NCI-H460 (cell line): Measurements from ENCODE around the gene GALNT14. TPM values are rescaled to one million over a fixed set of nuclear protein-coding genes. Genes with fewer than 3 reads are reported as not detected.

ENCODE experiments used
- DNase-seq: peaks from one replicate; pipeline ENCODE4 v3.0.0-alpha.2; 2016; ENCODE audit warnings: low read depth; ENCODE audit errors: extremely low read depth
- total RNA-seq: library from RNA; depleted of rRNA; stranded (reverse); fragments of >200 nt; shearing (Covaris generic); gene quantifications from 2 replicates; pipeline ENCODE4 v1.2.3, GENCODE V29; 2014

Gene GALNT14
- total RNA-seq, 1 experiment from 2014 or later, result 21.8 TPM

DNA sequence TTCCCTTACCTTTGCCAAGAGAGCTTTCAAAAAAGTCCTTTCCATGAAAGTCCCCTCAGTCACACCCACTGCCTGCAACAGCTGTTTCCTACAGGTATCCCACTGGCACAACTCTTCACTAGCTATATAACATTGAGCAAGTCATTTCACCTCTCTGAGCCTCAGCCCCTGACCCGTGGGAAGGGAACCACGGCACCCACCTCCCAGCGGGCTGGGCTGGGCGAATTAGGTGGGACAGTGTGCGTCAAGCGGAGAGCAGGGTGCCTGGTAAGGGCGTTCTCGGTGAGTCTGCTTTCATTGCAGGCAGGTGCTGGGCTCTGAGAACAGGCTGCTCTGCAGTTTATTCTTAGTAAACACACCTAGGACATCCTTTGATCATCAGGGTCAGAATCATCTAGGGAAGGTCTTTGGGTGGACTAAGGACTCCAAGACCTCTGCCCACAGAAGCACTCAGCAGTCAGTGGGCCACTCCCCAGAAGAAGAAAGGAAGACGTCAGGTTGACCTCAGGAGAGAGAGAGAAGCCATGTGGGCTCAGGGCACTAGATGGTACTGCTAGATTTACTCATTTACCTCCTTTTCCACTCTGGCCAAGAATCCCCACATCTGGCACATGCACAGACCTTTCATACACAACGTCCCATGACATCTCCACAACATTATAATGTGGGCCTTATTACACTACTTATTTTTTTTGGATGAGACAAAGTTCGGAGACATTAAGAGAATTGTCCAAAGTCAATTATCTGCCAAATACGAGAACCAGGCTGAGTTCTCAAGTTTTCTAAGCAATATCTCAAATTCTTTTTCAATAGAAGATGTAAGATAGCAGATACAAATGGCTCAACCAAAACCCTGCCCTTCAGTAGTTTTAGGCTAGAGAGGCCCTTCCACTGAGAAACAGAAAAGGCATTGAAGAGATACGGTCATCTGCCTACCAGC, 79.9 kb downstream of the GALNT14 start:
- no peak for DNase-seq

DNA sequence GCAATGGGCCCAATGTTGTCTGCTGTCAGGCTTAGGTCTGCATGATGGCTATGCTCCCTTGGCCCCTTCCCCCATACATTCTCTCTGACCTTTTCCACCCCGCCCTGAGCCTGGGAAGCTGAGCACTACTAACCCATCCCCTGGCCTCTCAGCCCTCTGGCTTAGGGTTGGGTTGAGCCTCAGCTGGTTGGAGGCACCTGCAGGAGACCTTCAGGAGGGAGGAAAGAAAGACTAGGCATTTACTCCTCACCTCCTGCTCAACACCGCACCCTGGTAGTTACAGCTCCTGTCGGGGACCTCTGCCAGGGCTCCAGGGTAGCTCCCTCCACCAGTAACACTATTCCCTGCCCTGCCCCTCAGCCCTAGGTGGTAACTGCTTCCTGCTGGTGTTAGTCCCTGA, 80.5 kb downstream of the GALNT14 start:
- no peak for DNase-seq

DNA sequence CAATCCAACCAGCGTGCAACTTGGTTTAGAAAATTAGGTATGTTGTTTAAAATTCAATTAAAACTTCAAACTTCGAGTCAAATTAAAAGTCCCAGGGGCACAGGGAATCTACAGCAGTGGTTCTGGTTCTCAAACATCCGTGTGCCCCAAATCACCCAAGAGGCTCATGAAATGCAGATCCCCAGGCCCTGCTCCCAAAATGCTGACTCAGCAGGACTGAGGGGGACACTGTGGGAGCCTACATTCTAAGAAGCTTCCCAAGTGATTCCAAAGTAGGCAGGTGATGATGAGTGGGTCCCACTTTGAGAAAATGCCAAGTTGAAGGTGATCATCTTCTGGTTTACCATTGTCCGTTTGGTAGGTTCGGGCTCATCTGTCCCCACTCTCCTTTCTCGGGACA, 82.3 kb downstream of the GALNT14 start:
- DNase-seq, result no peak

DNA sequence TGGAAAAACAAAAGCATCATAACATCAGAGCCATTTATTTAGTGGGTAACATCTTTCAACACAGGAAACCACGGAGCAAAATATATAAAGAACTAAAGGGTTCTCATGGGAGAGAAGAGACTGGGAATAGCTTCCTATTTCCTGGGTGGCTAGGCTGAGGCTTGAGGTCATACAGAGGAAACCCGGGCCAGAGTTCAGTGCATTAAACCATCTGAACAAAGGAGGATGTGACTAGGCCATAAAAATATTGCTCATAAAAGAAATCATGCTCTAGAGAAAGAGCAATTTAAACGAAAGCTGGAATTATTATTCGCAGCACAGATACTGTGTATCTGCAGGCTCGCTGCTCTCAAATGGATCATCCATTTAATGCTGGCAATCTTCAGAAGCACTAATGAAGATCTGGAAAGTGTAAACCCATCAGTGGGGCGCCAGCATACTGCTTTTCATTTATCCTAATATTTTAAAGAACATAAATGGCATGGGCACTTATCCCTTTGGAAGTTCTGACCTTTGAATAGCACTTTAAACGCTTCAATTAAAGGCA, 83.3 kb downstream of the GALNT14 start:
- no peak for DNase-seq

DNA sequence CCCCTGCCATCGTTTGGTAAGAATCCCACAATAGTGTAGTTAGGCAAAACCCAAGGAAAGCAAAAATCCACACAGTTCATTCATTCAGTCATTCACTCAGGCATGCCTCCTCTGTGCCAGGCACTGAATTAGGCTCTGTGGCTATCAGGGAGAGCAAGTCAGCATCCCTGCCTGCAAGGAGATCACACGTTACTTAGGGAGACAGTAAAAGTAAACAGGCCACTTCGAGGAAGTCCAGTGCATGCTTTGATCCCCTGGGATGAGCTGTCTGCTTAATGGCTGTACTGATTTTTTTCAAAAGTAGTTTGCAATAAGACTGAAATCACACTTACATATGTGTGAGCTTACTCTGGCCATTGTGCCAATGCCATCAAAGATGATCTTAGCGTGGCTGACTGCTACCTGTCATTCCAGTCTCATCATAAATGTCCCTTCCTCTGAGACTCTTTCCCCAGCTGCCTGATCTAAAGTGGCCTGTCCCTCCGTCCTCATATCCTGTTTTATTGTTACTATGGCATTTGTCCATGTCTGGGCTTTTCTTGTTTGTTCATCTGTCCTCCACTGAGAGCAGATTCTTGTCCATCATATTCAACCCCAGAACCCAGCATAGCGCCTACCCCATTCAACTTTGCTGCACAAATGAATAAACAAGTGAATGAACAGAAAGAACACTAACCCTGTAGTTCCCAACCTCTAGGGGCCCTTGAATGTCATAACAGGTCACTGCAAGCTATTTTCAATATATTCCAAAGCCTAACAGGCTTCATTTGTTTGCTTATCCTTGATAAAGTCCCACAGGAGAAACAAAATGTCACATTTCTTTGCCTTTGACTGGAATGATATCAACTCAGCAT, 84.1 kb downstream of the GALNT14 start:
- no peak for DNase-seq

DNA sequence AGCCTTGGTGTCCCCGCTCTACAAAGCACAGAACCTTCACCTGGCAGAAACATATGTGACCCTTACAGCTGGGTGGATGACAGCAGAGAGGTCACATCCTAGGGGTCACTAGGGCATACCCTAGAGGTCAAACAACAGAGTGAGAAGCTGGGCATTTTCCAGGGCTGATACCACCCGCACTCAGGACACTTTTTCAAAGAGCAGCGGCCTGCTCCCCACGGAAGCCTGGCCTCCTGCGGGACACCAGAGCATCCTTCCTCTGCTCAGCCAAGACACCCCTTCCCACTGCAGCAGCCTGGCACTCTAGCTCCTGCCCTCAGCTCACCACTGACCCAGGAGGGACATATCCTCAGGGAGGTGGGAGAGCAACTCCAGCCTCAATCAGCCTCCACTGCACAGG, 86.0 kb downstream of the GALNT14 start:
- no peak for DNase-seq

DNA sequence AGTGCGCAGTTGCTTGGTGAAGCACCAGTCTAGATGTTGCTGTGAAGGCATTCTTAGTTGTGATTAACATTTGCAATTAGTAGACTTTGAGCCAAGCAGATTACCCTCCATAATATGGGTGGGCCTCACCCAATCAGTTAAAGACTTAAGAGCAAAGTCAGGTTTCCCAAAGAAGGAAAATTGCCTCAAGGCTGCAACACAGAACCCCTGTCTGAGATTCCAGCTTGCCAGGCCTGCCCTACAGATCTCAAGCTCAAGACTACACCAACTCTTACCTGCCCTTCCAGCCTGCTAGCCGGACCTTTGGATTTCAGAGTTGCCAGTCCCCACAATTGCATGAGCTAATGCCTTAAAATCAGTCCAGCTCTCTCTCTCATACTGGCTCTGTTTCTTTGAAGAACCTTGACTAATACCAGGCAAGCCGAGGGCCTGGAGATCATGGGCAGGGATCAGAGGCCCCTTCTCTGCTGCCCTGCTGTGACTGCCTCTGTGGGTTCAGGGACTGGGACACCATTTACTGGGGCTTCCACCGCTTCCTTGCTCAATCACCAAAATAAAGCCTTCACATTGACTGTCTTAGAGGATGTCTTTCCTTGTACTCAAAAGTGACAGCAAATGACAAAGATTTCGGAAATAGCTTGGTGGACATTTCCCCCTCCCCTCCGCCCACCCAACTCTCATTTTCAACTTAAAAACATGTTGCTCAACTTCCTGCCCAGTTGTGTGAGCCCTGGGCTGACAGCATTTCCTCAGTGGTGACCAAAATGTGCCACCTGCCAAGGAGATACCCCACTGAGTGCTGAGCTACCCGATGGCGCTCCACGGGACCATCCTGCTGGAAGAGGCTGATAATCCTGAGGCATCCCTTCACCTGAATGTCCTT, 86.7 kb downstream of the GALNT14 start:
- no peak for DNase-seq

DNA sequence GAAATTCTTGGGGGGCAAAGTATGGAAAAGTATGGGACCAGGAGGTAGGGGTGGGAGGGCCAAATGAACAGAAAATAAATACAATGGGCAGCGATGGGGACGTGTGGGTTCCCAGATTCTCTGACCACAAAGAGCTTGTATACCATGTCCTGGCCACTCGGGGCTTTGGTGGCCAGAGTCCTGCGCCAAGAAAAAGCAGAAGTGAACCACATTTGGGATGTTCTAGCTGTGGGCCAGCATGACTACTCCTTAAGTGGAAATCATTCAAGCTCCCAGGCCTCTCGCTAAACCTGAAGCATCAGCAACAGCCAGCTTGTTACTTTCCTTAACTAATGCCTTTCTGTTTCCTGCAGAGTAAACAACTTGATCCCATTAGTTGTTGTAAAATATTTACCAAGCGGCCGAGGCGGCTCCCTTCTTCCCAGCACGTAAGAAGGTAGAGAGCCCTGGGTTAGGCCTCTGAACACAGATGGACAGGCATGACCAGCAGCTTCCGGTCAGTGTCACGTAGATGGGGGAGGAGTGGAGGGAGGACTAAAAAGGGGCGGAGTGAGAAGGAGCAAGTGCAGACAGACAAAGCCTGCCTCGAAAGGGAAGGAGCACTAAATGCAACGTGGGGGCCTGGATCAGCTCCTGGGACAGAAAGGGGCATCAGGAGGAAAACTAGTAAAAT, 88.2 kb downstream of the GALNT14 start:
- no peak for DNase-seq

DNA sequence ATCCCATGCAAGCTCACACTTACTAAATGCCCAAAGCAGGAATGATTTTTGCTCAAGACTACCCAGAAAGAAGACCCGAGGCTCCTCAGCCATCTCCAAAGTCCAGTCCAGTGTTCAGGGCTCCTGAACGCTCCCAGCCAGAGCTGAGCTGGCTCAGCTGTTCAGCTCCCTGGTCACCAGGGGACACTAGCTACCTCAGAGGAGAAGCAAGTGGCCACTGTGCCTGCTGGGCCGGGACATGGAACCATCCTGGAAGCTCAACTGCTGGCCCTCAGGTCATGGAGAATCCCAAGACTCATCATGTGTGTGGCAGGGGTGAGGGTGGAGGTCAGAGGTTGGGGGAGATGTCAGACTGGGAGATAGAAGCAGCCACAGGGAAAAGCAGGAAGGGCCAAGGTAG, 89.0 kb downstream of the GALNT14 start:
- no peak for DNase-seq

DNA sequence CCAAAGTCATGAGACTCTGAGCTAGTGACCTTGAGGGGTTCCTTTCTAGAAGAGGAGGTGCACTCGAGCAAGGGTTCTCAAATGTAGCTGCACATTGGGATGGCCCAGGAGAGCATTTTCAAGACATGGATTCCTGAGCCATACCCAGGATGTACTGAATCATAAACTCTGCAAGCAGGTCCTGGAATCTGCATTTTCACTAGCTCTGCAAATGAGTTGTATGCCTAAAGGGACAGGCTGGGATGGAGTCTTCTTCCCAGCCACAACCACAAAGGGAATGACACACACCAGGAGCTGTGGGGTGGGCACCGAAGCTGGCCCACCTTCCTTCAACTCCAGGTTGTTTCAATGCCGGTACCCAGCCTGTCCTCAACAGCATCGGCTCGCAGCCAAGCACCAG, 90.6 kb downstream of the GALNT14 start:
- DNase-seq, result no peak

DNA sequence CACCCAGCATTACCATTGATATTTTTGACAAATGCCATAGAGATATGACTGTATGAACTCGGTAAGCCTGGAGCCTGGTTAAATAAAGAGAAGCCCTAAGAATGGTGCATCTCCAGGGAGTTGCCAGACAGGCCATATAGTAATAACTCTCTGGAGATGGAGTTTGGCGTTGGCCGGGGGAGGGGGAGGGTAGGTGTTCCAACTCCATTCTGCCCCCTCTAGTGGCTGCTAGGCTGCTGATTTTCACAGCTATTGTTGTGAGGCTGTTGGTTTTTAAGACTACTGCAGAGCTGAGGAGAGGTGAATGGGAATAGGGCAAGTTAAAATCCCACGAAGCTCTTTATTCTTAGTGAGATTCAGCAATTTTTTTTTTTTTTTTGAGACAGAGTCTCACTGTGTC, 99.9 kb downstream of the GALNT14 start:
- DNase-seq, result no peak

DNA sequence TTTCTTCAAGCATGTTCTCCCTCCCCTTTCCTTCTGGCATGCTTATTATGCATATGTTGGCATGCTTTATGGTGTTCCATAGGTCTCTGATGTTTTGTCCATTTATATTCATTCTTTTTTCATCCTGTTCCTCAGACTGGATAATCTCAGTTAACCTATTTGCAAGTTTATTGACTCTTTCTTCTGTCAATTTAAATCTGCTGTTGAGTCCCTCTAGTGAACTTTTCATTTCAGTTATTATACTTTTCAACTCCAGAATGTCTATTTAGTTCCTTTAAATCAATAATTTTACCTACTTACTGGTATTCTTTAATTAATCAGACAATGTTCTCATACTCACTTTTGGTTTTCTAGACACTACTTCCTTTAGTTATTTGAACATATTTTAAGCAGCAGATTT, 101.2 kb downstream of the GALNT14 start:
- no peak for DNase-seq

DNA sequence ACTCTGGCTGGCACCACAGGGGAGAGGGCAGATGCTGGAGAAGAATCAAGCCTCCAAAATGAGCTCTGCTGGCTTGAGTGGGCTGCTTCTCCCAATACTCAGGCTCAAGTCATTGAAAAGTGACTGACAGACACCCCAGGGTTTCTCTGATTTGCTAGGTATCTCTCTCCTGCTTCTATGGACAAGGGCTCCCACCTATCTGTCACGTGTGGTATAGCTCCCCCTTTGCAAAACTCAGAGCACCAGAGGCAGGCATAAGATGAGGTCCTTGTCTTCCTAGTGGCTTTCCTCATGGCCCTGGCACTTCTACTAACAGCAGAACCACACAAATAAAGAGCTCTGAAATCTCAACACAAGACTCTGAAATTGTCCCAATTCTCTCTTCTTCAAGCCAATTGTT, 105.2 kb downstream of the GALNT14 start:
- DNase-seq, result no peak

DNA sequence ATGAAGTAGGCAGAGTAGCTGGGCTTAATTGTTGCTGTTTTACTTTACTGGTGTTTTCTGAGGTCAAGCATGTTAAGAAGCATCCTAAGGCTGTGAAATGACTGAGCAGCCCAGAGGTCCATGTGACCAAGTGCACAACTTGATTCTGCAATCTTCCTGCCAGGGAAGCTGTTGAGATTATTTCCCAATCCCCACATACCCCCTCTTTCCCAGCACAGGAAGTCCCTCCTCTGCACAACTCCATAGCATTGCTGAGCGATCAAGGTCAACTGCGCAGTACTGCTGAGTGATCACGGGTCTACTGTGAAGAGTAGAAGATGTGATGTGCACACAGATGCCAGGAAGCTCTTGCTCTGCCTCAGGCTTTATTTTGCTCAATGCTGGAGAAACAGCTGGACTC, 105.8 kb downstream of the GALNT14 start:
- no peak for DNase-seq

DNA sequence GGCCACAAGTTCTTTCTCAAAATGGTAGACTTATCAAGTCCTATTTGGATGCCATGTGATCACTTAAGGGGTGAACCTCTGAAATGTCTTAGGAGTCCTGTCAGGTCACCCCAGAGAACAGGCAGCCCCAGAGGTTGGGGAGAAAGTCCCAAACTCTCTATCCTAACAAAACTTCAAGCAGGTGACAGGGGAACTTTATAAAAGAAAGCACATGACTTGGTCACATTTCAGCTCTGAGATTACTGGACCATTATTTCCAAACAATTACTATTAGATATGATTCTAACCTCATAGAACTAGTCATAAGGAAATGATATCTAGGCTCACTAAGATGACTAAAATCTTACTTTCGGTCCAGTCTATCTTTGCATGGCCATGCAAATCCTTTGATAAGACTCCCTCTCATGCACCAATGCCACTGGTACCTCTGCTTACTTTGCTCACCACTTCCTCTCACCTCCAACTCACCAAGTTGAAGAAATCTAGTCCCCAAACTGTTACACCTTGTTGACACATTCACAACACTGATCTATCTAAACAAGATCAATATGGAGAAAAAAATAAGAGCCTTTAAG, 107.0 kb downstream of the GALNT14 start:
- no peak for DNase-seq

DNA sequence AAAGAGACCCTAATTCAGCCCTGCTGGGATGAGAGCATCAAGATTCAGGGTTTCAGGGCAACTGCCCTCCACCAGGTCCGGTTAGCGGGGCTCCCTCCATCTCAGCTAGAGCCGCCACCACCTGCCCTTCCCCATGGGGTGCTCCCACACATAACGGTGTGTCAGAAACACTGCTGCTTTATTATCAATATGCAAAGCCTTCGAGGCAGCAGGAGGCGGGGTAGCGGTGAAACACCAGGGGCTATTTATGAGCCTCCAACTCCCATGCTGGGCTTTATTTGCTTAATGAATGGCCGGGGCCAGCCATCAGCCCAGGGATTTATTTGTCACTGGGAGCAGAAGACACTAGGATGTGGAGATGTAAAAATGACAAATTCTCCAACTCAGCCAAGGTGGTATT, 109.8 kb downstream of the GALNT14 start:
- DNase-seq, result no peak

DNA sequence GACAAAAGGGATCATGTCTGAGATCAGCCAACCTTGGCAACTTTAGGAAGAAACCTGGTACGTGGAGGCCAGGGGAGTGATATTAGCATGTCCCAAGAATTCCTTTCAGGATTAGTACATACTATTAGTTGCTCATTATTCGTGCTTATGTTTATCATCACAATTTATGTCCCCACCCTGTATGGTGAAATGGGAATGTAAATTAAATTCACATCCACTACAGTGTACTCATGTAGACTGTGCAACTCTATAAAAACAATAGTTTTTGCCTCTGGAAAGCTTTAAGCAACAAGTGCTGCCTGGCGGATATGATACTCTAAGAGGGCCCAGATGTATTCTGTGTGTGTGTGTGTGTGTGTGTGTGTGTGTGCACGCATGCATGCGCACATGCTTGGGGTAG, 110.7 kb downstream of the GALNT14 start:
- DNase-seq, result no peak

DNA sequence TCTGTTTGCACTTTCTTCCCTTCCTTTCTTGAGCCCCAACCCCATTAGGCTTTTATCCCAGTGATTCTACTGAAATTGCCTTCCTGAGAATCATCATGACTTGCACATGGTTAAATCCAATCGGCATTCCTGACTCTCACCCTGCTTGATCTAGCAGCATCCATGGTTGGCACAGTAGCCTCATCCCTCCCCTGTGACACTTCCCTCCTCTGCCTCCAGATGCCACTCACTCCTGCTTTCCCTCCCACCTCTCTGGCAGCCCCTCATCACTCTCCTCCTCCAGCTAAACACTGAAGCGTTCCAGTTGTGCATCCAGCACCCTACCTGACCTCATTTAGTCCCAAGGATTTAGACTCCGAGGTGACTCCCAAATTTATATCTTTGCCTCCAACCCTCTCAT, 114.7 kb downstream of the GALNT14 start:
- DNase-seq, result no peak

DNA sequence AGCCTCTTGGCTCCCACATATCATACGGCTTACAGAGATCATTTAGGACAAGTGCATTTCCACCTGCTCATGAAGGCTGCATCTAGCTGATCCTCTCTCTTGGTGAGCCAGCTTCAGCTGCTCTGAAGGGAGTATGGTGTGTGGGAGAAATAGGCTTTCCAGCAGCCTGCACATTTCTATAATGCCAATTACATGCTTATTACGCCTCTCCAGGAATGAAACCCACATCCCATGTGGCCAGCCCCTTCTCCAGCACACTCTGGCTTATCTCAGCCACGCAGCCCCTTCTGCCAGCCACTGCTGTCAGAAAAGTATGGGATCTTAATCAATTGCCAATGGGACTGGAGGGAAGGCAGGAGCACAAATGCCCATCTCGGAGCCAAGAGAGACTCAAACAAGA, 117.5 kb downstream of the GALNT14 start:
- no peak for DNase-seq

DNA sequence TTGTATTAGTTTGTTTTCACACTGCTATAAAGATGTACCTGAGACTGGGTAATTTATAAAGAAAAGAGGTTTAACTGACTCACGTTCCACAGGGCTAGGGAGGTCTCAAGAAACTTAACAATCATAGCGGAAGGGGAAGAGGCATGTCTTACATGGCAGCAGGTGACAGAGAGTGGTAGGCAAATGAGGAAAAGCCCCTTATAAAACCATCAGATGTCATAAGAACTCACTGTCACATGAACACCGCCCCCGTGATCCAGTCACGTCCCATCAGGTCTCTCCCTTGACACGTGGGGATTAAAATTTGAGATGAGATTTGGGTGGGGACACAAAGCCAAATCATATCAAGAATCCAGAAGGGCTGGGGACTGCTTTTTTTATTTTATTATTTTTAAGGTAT, 120.0 kb downstream of the GALNT14 start:
- no peak for DNase-seq
